AG09309 (cell line): ENCODE results near the gene ZCCHC7.

Experiments
- DNase-seq: peaks from one replicate; pipeline ENCODE4 v3.0.0-alpha.2; 2010; ENCODE audit warnings: low read depth
- H3K4me3 ChIP-seq: 2 replicates; pipeline ENCODE4 v1.5.1; 2011; ENCODE audit warnings: mild to moderate bottlenecking, low read depth, low read length, moderate library complexity; ENCODE audit not compliant: control insufficient read depth
- CTCF ChIP-seq: IDR thresholded peaks from 2 replicates; pipeline ENCODE4 v1.5.1; 2011; ENCODE audit warnings: mild to moderate bottlenecking, low read depth, low read length, inconsistent platforms; ENCODE audit not compliant: insufficient read depth, control insufficient read depth; ENCODE audit errors: missing control alignments

The ZCCHC7 gene

GRCh38 chr9:37148181-37148580 is 27.8 kb downstream of the ZCCHC7 start:
- TF ChIP-seq CTCF = no peak
- no peak overlapping the region for H3K4me3 ChIP-seq
- DNase-seq = no peak

DNA sequence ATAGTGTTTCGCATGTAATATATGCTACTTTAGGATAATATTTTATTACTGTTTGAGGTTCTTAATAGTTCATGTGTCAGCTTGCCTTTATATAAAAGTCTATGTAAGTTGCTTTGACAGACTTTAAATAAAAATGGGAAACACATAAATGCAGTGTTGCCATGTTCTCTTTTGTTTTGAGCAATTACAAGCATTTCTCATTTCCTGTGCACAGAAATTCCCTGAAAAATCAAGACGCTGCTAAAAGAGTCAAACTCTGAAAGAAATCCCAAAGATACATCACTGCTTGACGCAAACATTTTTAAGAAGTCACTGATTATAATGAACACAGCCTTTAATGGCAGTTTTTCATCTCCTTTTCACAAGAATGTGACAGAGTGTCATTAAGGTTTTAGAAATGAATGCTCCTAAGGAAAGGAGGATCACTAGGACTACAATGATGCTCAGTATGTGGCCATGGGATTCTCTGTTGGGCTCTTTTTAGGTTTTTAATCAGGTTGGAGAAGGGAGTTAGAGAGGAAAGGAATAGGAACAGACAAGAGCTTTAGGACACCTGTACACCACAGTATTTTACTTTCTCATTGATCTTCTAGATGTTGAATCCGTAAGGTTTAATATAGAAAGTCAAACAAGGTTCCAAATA is 29.4 kb downstream of the ZCCHC7 start:
- H3K4me3 ChIP-seq = no peak overlapping the region
- DNase-seq = no peak
- TF ChIP-seq CTCF = no peak

DNA sequence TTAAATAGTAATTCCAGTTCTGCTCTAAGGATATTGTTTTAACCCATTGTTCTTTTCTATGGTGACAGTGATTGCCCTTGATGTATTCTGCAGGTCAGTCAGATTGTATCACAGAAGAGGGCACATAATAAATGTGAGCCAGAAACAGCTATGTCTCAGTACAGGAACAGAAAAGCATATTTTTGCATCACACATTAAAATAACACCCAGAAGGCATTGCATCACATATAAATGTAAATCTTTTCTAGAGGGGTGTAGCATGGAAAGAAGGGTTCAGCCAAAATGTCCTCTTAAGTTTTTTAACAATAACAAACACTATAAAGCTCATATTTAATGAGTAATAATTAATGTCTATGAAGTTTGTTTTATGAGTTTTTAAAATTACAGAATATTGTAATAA is 30.0 kb downstream of the ZCCHC7 start:
- no peak overlapping the region for H3K4me3 ChIP-seq
- TF ChIP-seq CTCF = no peak
- no peak for DNase-seq

DNA sequence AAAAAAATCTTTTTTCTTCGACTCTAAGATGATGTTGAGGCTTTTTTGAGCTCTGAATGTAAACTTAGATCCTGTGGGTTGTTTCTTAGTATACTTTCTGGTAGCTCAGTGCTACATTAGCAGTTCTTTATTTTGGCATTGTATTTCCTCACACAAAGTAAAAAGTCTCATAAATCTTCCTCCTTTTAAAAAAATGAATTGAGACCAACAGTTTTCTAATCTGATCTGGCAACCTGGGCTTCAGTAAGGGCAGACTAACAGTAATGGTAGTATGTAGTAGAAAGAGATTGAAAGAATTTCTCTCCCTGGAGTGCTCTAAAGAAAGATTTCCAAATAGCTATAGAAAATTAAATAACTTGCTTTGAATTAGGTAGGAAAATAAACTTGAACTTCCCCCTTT is 31.4 kb downstream of the ZCCHC7 start:
- DNase-seq = no peak
- H3K4me3 ChIP-seq = no peak overlapping the region
- no peak for TF ChIP-seq CTCF

DNA sequence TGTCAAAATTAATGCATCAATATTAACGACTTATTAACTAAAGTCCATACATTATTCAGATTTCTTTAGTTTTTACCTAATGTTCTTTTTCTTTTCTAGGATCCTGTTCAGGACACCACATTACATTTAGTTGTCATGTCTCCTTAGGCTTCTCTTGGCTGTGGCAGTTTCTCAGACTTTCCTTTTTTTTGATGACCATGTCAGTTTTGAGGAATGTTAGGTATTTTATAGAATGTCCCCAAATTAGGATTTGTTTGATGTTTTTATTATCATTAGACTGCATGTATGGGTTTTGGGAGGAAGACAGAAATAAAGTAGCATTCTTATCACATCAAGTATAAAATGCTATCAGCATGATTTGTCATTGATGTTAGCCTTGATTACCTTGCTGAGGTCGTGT is 32.0 kb downstream of the ZCCHC7 start:
- no peak for TF ChIP-seq CTCF
- H3K4me3 ChIP-seq = no peak overlapping the region
- DNase-seq = no peak

DNA sequence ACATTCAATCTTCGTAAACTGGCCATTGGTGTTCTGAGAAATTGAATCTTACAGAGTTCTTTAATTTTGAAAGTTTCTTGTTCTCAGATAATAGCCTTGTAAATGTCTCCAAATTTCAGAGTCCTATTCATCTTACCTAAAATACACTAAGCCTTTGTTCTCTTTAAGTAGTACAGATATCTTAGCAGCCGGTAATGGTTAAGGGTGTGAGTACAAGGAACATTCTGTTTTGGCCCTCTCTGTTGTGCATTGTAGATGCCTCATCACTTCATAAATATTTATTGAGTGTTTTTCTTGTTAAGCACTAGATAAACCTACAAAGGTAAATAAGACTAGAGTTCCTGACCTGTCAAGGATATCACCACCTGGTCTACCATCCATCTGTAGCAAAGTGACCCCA is 35.2 kb downstream of the ZCCHC7 start:
- H3K4me3 ChIP-seq = no peak overlapping the region
- TF ChIP-seq CTCF = no peak
- DNase-seq = no peak

DNA sequence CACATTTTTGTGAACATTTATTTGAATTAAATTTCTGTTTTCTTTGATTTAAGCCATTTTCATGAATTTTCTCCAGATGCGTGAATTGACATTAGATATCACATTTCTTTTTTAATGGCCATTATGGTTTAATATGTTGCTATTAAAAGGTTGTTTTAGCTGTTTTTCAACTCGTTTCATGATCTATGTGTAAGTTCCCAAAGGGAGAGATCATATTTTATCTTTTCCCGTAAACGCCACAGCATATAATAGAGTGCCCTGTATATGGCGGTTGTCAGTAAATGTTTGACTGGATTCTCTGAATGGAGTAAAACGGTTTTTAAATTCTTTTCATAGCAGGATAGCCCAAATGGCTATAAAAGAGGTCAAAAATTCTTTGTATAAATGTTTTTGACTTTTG is 35.8 kb downstream of the ZCCHC7 start:
- no peak for DNase-seq
- no peak overlapping the region for H3K4me3 ChIP-seq
- TF ChIP-seq CTCF = no peak
